NCI-H1694 treated with DMSO at 0.1 percent for 48 hours (cell line): Measurements from ENCODE around the gene RAB20.
"Not testable (repeated sequence)": the region's sequence is repeated elsewhere in the genome, so short reads cannot be mapped to it uniquely, and the experiment has no call there.

Source experiments
- DNase-seq: peaks from one replicate; lab custom pipeline; 2025; lab: John Stamatoyannopoulos, UW

RAB20 gene

GRCh38 chr13:110509478-110509926 is 52.0 kb downstream of the RAB20 start:
- DNase-seq = no peak

- no peak for DNase-seq
Observed at GRCh38 chr13:110507678-110508381, 53.7 kb downstream of the RAB20 start.

GRCh38 chr13:110506859-110507566 is 54.5 kb downstream of the RAB20 start:
- no peak for DNase-seq

- no peak for DNase-seq
Observed at GRCh38 chr13:110506396-110506795, 55.1 kb downstream of the RAB20 start.

GRCh38 chr13:110505594-110505993 is 55.9 kb downstream of the RAB20 start:
- no peak for DNase-seq

GRCh38 chr13:110503979-110504499 is 57.5 kb downstream of the RAB20 start:
- no peak for DNase-seq

- DNase-seq = no peak
Observed at GRCh38 chr13:110503037-110503901, 58.3 kb downstream of the RAB20 start.

- DNase-seq = no peak
Observed at GRCh38 chr13:110501188-110501587, 60.3 kb downstream of the RAB20 start.

GRCh38 chr13:110500341-110500740 is 61.2 kb downstream of the RAB20 start:
- DNase-seq = no peak

GRCh38 chr13:110499621-110500281 is 61.8 kb downstream of the RAB20 start:
- DNase-seq = peak; percentile 67

GRCh38 chr13:110498765-110499164 is 62.8 kb downstream of the RAB20 start:
- no peak for DNase-seq

GRCh38 chr13:110498327-110498726 is 63.2 kb downstream of the RAB20 start:
- no peak for DNase-seq

- not testable (repeated sequence) for DNase-seq
Observed at GRCh38 chr13:110497896-110498295, 63.6 kb downstream of the RAB20 start.

- DNase-seq = no peak
Observed at GRCh38 chr13:110497003-110497402, 64.5 kb downstream of the RAB20 start.

- no peak for DNase-seq
Observed at GRCh38 chr13:110496281-110496680, 65.2 kb downstream of the RAB20 start.

GRCh38 chr13:110495881-110496280 is 65.6 kb downstream of the RAB20 start:
- DNase-seq = no peak

- DNase-seq = no peak
Observed at GRCh38 chr13:110495376-110495775, 66.1 kb downstream of the RAB20 start.

GRCh38 chr13:110493613-110494012 is 67.9 kb downstream of the RAB20 start:
- DNase-seq = no peak

GRCh38 chr13:110492679-110493593 is 68.6 kb downstream of the RAB20 start:
- no peak for DNase-seq

- DNase-seq = no peak
Observed at GRCh38 chr13:110491869-110492678, 69.4 kb downstream of the RAB20 start.
